Measurements from ENCODE around the gene HDGF. TPM values are rescaled to one million over a fixed set of nuclear protein-coding genes. Genes with fewer than 3 reads are reported as not detected.
A peak's percentile ranks its signal among the peaks of the same experiment; 100 is the strongest.
"Not testable (repeated sequence)": the region's sequence is repeated elsewhere in the genome, so short reads cannot be mapped to it uniquely, and the experiment has no call there.

Gene HDGF
- total RNA-seq, 1 donor from 2014 or later = 63.6 TPM

GRCh38 chr1:156767879-156768604, 16.6 kb upstream of the HDGF start:
- DNase-seq (ENCODE audit: low spot score in 2 of 2) (no peak), FAIRE-seq (no peak)

DNA sequence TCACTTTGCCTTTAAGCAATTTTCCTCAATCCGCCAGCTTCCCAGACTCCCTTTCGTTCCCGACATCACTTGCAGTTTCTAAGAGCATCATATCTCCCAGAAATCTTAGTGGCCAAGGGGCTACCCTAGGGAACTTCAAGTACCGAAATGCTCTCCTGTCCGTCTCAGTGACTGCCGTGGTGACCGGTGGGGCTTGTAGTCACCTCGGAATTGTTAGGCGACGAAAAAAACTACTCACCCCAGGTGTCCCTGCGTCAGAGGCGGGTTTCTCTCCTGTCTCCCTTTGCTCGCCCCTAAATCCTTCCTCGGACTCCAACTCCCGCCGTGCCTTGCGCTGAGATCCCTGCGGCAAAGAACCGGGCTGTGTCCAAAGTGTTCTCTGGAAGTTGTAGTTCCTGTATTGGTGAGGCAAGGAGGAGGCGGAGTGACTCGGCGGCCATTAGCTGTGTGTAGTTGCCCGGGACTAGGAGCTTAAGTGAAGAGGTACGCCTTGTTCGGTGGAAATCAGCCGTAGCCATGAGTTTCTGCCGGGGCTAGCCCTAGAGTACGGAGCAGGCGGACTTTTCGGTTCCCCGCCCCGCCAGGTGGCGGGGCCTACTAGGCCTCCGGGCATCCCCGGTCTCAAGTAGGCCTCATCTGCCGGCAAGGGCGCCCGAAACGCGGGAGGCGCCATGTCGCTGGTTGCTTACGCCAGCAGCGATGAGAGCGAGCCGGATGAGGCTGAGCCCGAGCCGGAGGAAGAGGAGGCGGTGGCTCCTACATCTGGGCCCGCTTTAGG, 15.8 kb upstream of the HDGF start, which contains the start of gene PRCC:
TSS of gene PRCC (plus strand) at position 435 of the 778 bp plus-strand sequence. CDS start at position 672, 237 bp downstream.
- DNase-seq (ENCODE audit: low spot score in 2 of 2) (peak; percentile 85 to 88), FAIRE-seq (peak; percentile 94)

GRCh38 chr1:156766298-156767100, 15.0 kb upstream of the HDGF start:
- FAIRE-seq (no peak), DNase-seq (ENCODE audit: low spot score in 2 of 2) (no peak)

GRCh38 chr1:156765666-156766065, 14.2 kb upstream of the HDGF start:
- FAIRE-seq (no peak), DNase-seq (ENCODE audit: low spot score in 2 of 2) (no peak)

- not testable (repeated sequence) for DNase-seq (ENCODE audit: low spot score in 2 of 2); FAIRE-seq
These were observed 13.7 kb upstream of the HDGF start for GRCh38 chr1:156765136-156765535.

- DNase-seq (ENCODE audit: low spot score in 2 of 2) (no peak), FAIRE-seq (no peak)
These were observed 9.3 kb upstream of the HDGF start for GRCh38 chr1:156760796-156761104.

DNA sequence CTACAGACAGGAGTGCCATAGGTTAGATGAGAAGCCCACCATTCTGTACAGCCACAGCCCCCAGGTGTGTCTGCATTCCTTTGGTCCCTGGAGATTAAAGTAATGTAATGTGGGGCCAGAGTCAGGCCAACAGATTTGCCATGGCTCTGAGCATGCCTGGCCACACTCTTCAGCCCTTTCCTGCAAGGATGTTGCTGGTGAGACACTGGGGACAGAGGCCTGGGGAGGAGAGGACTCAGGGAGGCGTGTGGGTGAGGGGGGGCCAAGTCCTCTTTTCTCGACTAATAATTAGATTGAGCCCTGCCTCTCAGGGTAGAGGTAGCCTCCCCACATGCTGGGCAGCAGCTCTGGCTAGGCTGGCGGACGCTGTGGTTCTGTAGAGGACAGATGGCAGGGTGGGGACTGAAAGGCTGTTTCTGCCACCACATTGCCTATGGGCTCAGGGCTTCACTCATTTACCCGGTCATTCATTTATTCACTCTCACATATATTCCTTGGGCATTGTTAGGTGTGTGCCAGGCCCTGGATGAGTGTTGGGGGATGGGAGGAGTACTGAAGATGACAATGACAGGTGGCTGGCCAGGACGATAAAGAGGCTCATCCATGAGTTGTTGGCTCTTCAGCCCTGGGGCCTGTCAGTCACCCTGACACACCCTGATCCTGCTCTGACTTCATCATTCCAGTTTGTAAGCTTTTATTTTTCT, 8.8 kb upstream of the HDGF start:
- no peak for FAIRE-seq
- DNase-seq (ENCODE audit: low spot score in 2 of 2) = no peak

GRCh38 chr1:156757572-156758253, 6.2 kb upstream of the HDGF start:
- not testable (repeated sequence) for FAIRE-seq; DNase-seq (ENCODE audit: low spot score in 2 of 2)

GRCh38 chr1:156756355-156756754, 4.9 kb upstream of the HDGF start:
- FAIRE-seq (no peak), DNase-seq (ENCODE audit: low spot score in 2 of 2) (no peak)

GRCh38 chr1:156755527-156755950, 4.1 kb upstream of the HDGF start:
- DNase-seq (ENCODE audit: low spot score in 2 of 2) (no peak), FAIRE-seq (no peak)

DNA sequence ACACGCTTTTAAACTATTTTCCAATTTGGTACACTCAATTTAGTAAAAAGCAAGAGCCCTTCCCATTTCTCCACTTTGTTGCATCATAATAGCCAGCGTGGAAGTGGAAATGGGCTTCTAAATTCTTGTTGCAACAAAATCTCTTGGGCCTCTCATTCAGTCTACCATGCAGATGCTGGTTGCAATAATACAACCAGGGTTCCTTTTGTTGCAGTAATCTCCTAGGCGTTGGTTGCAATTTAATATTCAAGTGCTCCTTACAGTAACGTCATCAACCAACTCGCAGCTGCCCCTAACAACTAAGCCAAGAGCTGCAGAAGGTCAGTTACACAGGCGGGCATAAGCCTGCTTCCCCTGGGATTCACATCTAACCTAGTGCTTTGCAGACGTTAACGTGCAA, 2.7 kb upstream of the HDGF start:
- DNase-seq (ENCODE audit: low spot score in 2 of 2) (no peak), FAIRE-seq (no peak)

DNA sequence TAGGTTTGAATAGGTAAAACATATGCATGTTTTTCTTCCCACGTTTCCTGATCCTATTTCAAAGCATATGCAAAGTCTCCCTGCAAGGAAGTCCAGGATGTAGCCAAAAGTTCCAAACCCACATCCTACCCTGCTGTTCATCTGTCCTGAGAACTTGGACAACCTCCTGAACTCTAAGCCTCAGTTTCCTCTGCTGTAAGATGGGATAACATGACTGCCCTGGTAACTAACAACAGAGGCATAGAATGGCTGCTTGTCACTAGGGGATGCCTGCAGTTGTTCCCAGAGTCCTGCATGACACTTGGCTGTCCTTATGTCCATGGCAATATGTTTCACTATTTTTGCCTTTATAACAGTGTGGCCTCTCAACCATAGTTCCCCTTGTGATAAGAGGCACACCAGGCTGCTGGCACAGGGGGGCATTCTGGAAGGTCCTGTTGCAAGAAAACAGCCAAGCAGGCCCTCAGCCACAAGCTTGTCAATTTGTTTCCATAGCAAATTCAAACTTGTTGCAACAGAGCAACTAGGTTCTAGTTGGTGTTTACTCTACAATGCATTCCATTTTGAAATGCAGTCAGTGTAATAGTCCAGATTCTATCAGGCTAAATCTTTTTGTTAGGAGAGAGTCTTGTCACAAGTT, 1.5 kb upstream of the HDGF start:
- FAIRE-seq = no peak
- DNase-seq (ENCODE audit: low spot score in 2 of 2) = no peak

- peak; percentile 97 to 98 for DNase-seq (ENCODE audit: low spot score in 2 of 2)
- FAIRE-seq = no peak
These were observed 444 bp upstream of the HDGF start for GRCh38 chr1:156751757-156752481.

- no peak for FAIRE-seq
- no peak for DNase-seq (ENCODE audit: low spot score in 2 of 2)
These were observed 594 bp downstream of the HDGF start for GRCh38 chr1:156750711-156751450.

DNA sequence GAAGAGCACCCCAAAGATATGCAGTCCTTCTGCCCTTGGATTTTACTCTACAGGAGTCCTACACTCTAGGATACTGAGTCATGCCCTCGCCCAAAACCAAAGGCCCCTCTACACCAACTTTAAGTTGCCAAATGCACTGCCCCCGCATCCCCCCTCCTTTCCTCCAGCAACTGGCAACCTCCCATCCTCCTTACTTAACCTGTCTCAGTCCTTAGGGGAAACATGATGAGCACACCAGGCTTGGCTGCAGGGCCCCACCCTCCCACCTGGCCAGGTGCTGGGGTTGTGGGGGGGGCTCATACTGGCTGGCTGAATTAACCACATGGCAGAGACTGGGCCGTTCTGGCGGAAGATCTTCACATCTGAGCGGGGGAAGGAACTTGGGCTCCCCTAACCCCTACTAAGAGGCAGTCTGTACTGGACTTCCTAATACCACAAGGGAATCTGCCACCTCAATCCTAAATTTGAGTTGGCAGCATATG, 1.2 kb downstream of the HDGF start:
- no peak for DNase-seq (ENCODE audit: low spot score in 2 of 2)
- FAIRE-seq = no peak

DNA sequence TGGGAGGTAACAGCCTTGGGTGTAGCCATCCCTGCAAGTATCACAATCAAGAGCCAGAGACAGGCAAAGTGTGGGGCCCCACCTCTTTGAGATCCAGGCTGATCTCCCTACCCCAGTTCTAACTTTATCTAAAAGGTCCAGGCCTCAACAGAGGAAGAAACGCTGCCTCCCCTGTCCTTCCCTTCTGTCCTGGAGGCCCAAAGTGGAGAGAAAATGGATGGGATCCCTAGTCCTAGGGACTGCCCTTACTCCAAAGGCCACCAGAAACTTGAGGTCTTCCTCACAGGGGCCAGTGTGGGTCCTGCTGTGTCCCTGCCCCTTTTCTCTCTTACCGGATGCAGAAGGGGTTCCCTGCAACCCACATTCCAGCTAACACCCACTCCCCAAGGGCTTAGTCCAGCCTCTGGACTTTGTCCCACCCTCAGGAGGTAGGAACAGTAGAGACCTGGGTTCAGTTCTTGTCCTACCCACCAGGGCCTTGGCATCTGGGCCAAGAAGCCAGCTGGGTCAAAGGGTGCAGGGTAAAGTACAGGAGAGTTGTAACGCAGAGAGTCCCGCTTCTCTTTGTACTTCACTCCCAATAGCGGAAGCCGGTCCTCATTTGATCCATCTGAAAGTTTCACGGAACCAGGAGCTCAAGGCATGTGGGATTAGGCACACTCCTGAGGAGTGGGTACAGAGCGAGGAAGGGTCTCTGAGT, 1.9 kb downstream of the HDGF start:
- DNase-seq (ENCODE audit: low spot score in 2 of 2) (no peak), FAIRE-seq (no peak)

Data from frontal cortex (tissue), 4 donors.